K562 (cell line): ENCODE data around the gene ACACB. TPM values are rescaled to one million over a fixed set of nuclear protein-coding genes. Genes with fewer than 3 reads are reported as not detected.

Source experiments
- ATAC-seq: fragments of 200-7000 bp; cut with Tn5 transposase; 3 replicates; pipeline ENCODE4 v1.9.1; 2020; ENCODE audit warnings: moderate library complexity
- BruUV-seq: library from RNA; stranded (reverse); fragments of 400-500 nt; replicated peaks from 2 replicates; lab custom pipeline; 2021; lab: Mats Ljungman, UMichigan
- CTCF ChIA-PET: fragments of 300-600 bp; formaldehyde crosslinking; extraction: SDS; loops from one replicate; lab custom pipeline; 2021; ENCODE audit warnings: low intra/inter-chr PET ratio; lab: Yijun Ruan, JAX
- POLR2A ChIA-PET: fragments of 300-600, 350-650 bp; sonication (Branson Sonifier 250); formaldehyde crosslinking; extraction: SDS; loops from one replicate; lab custom pipeline; 2021; ENCODE audit warnings: antibody characterized with exemption, inconsistent platforms; lab: Yijun Ruan, JAX
- DNase-seq, 4 experiments: peaks; one replicate each; pipeline versions ENCODE4 v3.0.0 to v3.0.0-alpha.2; 2011 to 2018; ENCODE audit warnings: low spot score in 3 of 4, mixed read lengths in 3 of 4; ENCODE audit errors: extremely low read depth in 1 of 4
- FAIRE-seq: peaks from 2 replicates; lab custom pipeline; 2011; peaks lifted over from hg19 to GRCh38; lab: Jason Lieb, UNC
- H2AFZ ChIP-seq: 2 replicates; pipeline ENCODE4 v1.6.0; 2011; ENCODE audit warnings: low read depth, low read length, control low read depth, inconsistent platforms
- H3K27ac ChIP-seq: fragments of 200-600 bp; 3 replicates; pipeline ENCODE4 v1.8.0; 2011; ENCODE audit warnings: low read depth, mild to moderate bottlenecking, control low read depth, inconsistent platforms, low read length, moderate library complexity, mixed read lengths; ENCODE audit errors: extremely low read depth
- H3K27me3 ChIP-seq, 2 experiments: fragments of 300-600 bp in 1 of 2; 2 replicates in 1 of 2; 3 replicates in 1 of 2; pipeline versions ENCODE4 v1.6.0 to v1.8.0; 2011; ENCODE audit warnings: inconsistent platforms in 2 of 2, low read length in 2 of 2, mild to moderate bottlenecking in 1 of 2, mixed read lengths in 1 of 2, moderate library complexity in 1 of 2; ENCODE audit not compliant: control insufficient read depth in 2 of 2, insufficient read depth in 2 of 2
- H3K36me3 ChIP-seq: fragments of 300-600 bp; 3 replicates; pipeline ENCODE4 v1.8.0; 2011; ENCODE audit warnings: mild to moderate bottlenecking, low read length, inconsistent platforms; ENCODE audit not compliant: control insufficient read depth, insufficient read depth
- H3K4me1 ChIP-seq, 2 experiments: fragments of 200-600 bp in 1 of 2; replicated peaks in 1 of 2; 2 replicates in 1 of 2; 3 replicates in 1 of 2; pipeline versions ENCODE4 v1.5.1 to v1.8.0; 2011; ENCODE audit warnings: inconsistent platforms in 2 of 2, low read length in 2 of 2, mild to moderate bottlenecking in 1 of 2, mixed read lengths in 1 of 2, moderate library complexity in 1 of 2; ENCODE audit not compliant: control insufficient read depth in 2 of 2, insufficient read depth in 2 of 2
- H3K4me2 ChIP-seq: 2 replicates; pipeline ENCODE4 v1.6.1; 2011; ENCODE audit warnings: low read length, control low read depth, inconsistent platforms, mixed read lengths; ENCODE audit not compliant: insufficient read depth
- H3K4me3 ChIP-seq: fragments of 200-600 bp; sonication (generic), shearing (Covaris generic); 2 replicates; pipeline ENCODE4 v1.5.1; 2016; ENCODE audit warnings: control low read depth, inconsistent platforms
- H3K79me2 ChIP-seq: fragments of 200-600 bp; 3 replicates; pipeline ENCODE4 v1.8.0; 2011; ENCODE audit warnings: low read length, inconsistent platforms; ENCODE audit not compliant: control insufficient read depth, insufficient read depth
- H3K9ac ChIP-seq, 2 experiments: 2 replicates each; pipeline versions ENCODE4 v1.6.0 to v1.6.1; 2011; ENCODE audit warnings: low read depth in 2 of 2, low read length in 2 of 2, control low read depth in 1 of 2, inconsistent platforms in 1 of 2, mild to moderate bottlenecking in 1 of 2, mixed read lengths in 1 of 2; ENCODE audit not compliant: insufficient read depth in 1 of 2
- H3K9me1 ChIP-seq: one replicate; pipeline ENCODE4 v1.6.0; 2011; ENCODE audit warnings: inconsistent platforms, mild to moderate bottlenecking, low read length, moderate library complexity; ENCODE audit not compliant: control insufficient read depth, insufficient read depth
- H3K9me3 ChIP-seq: replicated peaks from 2 replicates; pipeline ENCODE4 v1.5.1; 2011; ENCODE audit warnings: low read depth, low read length, inconsistent platforms; ENCODE audit not compliant: control insufficient read depth, insufficient read depth
- H4K20me1 ChIP-seq: replicated peaks from 2 replicates; pipeline ENCODE4 v1.6.1; 2011; ENCODE audit warnings: low read length, inconsistent platforms, mixed read lengths; ENCODE audit not compliant: control insufficient read depth, insufficient read depth
- C11orf30 ChIP-seq: fragments of 450-650 bp; IDR thresholded peaks from 2 replicates; pipeline ENCODE4 v1.6.1; 2016; ENCODE audit warnings: low read depth, mild to moderate bottlenecking
- MAFG ChIP-seq: fragments of 450-650 bp; conservative IDR thresholded peaks from 2 replicates; pipeline ENCODE4 v1.6.1; 2016; ENCODE audit warnings: missing genetic modification characterization, missing compliant biosample characterization
- NFE2 ChIP-seq: IDR thresholded peaks from 2 replicates; pipeline ENCODE4 v1.6.1; 2014; ENCODE audit warnings: antibody characterized with exemption, low read depth
- ZNF778 ChIP-seq: fragments of 450-650 bp; formaldehyde crosslinking; IDR thresholded peaks from 2 replicates; pipeline ENCODE4 v1.4.0; 2020; ENCODE audit warnings: mild to moderate bottlenecking, moderate library complexity
- WGBS: fragments of 100-300 bp; shearing (Covaris generic); methylation state at CpG from one replicate; pipeline ENCODE4 v1.1.6; 2016; ENCODE audit warnings: low coverage, mixed read lengths; ENCODE audit not compliant: insufficient coverage; ENCODE audit errors: missing lambda C conversion rate; 5-methylcytosine and 5-hydroxymethylcytosine counted together
- in situ Hi-C: fragments of 300-500 bp; cut with MboI; formaldehyde crosslinking; loops from 4 replicates; pipeline ENCODE4 v1.15.0; 2018; ENCODE audit warnings: inconsistent platforms, mixed read lengths
- intact Hi-C: fragments of 100-400 bp; cut with micrococcal nuclease; formaldehyde crosslinking; loops from 2 replicates; pipeline ENCODE4 v1.14.2; 2022
- polyA plus RNA-seq, 8 experiments: library from polyadenylated mRNA; depleted of rRNA in 4 of 8; stranded (reverse) in 5 of 8; unstranded in 3 of 8; fragments of >200 nt; fragmentation: Nextera tagmentation in 2 of 8; fragmentation: Illumina TruSeq in 1 of 8; extraction: Ambion mirVana in 2 of 8; extraction: Trizol in 1 of 8; gene quantifications; 2 replicates each; pipeline versions ENCODE4 v1.2.1 to v1.2.3, GENCODE V29; 2011 to 2014; ENCODE audit warnings: inconsistent platforms in 1 of 8, missing spikeins in 1 of 8
- total RNA-seq, 7 experiments: library from RNA; depleted of rRNA in 6 of 7; stranded (reverse); fragments of >200 nt in 6 of 7; fragmentation: Illumina TruSeq in 2 of 7; extraction: Trizol in 2 of 7; gene quantifications; 2 replicates each; pipeline versions ENCODE4 v1.2.1 to v1.2.3, GENCODE V29; 2011 to 2021; ENCODE audit warnings: low replicate concordance in 1 of 7
- TF ChIP-seq, protein P1 (sequence below): fragments of 250-450 bp; sonication (Bioruptor Pico); IDR thresholded peaks from 2 replicates; pipeline ENCODE4 v1.8.0; 2022; ENCODE audit warnings: inconsistent platforms, mild to moderate bottlenecking, moderate library complexity, borderline replicate concordance
- TF ChIP-seq, protein P2 (sequence below): sonication (generic); formaldehyde crosslinking; IDR thresholded peaks from 2 replicates; pipeline ENCODE4 v1.8.0; 2022; ENCODE audit warnings: mild to moderate bottlenecking, missing genetic modification reagents

The ACACB gene
- total and polyA plus RNA-seq, 9 of the 15 experiments (the other 6 are each of a cell fraction or from before 2014, with no cell fraction given), result 0.10 to 2.5 (median 0.83) TPM

DNA sequence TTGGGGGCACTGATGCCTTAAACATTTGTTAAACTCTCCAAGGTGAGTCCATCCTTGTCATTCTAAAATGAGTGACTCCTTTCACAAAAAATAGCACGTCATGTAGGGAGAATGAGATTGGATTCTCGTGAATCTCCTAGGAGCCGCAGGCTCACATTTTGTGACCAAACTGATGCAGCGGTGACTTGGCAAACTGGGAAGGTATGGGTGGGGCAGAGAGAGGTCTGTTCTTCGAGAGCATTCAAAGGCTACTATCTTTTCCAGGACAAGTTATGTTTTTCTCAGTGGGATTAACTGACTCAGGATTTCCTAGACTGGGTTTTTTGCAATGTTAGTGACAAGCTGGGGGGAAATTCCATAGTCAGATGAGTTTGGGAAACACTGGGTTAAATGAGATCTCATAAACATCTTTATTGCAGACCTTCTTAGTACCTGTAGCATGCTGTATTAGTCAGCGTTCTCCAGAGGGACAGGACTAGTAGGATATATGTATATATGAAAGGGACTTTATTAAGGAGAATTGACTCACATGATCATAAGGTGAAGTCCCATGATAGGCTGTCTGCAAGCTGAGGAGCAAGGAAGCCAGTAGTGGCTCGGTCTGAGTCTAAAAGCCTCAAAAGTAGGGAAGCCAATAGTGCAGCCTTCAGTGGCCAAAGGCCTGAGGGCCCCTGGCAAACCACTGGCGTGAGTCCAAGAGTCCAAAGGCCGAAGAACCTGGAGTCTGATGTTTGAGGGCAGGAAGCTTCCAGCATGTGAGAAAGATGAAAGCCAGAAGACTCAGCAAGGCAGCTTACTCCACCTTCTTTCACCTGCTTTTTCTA is 131.7 kb downstream of the ACACB start:
- in situ Hi-C loops, result no loop called here
- H4K20me1 ChIP-seq, result no peaks in the 10 kb centered on the region
- DNase-seq, result no peak
- WGBS, result 2% methylated on average over 9 of the region's 9 CpGs
- ChIA-PET CTCF (no interaction called here), POLR2A (no interaction called here)
- no peaks in the 10 kb centered on the region for H3K4me1 ChIP-seq
- H3K9me1 ChIP-seq, result no peaks in the 10 kb centered on the region
- no peak overlapping the region for H3K9ac ChIP-seq
- FAIRE-seq, result no peak
- BruUV-seq, result no TSS peak
- H3K4me2 ChIP-seq, result no peak overlapping the region
- no peak overlapping the region for H3K27ac ChIP-seq
- H3K4me3 ChIP-seq, result no peak overlapping the region
- H3K27me3 ChIP-seq, result peaks cover 9 to 13% of the 10 kb centered on the region in 2 experiments; a peak in 4 of 5 replicates
- TF ChIP-seq ZNF778 (no peak), MAFG (tag) (0 out of 2 replicates have a peak, but pooled peaks have one; percentile 23), NFE2 (peak; percentile 43; the same call in 1 of the 2 replicates), C11orf30 (0 out of 2 replicates have a peak, but pooled peaks have one; percentile 32)
- TF ChIP-seq, protein P1, sequence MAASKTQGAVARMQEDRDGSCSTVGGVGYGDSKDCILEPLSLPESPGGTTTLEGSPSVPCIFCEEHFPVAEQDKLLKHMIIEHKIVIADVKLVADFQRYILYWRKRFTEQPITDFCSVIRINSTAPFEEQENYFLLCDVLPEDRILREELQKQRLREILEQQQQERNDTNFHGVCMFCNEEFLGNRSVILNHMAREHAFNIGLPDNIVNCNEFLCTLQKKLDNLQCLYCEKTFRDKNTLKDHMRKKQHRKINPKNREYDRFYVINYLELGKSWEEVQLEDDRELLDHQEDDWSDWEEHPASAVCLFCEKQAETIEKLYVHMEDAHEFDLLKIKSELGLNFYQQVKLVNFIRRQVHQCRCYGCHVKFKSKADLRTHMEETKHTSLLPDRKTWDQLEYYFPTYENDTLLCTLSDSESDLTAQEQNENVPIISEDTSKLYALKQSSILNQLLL, result no peak
- TF ChIP-seq, protein P2, sequence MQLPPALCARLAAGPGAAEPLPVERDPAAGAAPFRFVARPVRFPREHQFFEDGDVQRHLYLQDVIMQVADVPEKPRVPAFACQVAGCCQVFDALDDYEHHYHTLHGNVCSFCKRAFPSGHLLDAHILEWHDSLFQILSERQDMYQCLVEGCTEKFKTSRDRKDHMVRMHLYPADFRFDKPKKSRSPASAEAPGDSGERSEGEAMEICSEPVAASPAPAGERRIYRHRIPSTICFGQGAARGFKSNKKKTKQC, result no peak
- H3K9me3 ChIP-seq, result no peaks in the 10 kb centered on the region
- H3K36me3 ChIP-seq, result no peaks in the 10 kb centered on the region
- no peaks in the 10 kb centered on the region for H3K79me2 ChIP-seq
- intact Hi-C loops, result no loop called here
- H2AFZ ChIP-seq, result no peak overlapping the region
- no peak for ATAC-seq
